NT2/D1 (cell line): ENCODE results near the gene LENG9.

Experiments used
- SUZ12 ChIP-seq: IDR thresholded peaks from 2 replicates; pipeline ENCODE4 v1.6.1; 2011; ENCODE audit not compliant: insufficient read length, insufficient read depth; ENCODE audit errors: extremely low read depth
- YY1 ChIP-seq: IDR thresholded peaks from 2 replicates; pipeline ENCODE4 v1.6.1; 2011; ENCODE audit not compliant: insufficient read length, insufficient read depth

DNA sequence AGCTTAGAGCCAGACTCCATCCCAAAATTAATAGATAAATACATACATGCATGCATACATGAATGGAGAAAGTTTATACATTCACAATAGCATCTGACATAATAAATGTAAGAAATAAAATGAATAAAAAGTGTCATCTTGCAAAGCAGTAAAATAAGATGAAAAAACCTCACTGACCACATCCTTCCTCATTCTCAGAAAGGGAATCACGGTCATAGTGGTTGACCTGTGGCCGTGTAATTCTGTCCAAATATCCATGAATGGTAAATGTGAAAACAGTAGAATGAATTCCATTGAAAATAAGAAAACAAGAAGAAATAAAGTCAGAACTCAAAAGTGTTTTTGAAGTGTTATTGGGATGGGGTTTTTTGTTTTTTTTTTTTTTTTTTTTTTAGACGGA, 19.3 kb upstream of the LENG9 start:
- TF ChIP-seq SUZ12 (no peak), YY1 (no peak)
